Body of pancreas (tissue), 4 donors: ENCODE results near the gene MAN1B1. TPM values are rescaled to one million over a fixed set of nuclear protein-coding genes. Genes with fewer than 3 reads are reported as not detected.

Source experiments
- ATAC-seq: fragments of 150-250 bp; one replicate; pipeline ENCODE4 v1.9.1; 2016
- DNase-seq, 4 donors: peaks; one replicate each; pipeline ENCODE4 v3.0.0-alpha.2; 2019
- H3K27ac ChIP-seq, 4 donors: fragments of 200-600 bp; sonication (generic); 1 replicate in 3 of 4; 2 replicates in 1 of 4; pipeline versions ENCODE4 v1.5.1 to v1.6.1; 2016 to 2019; ENCODE audit warnings: mild to moderate bottlenecking in 1 of 4, mixed read lengths in 1 of 4, moderate library complexity in 1 of 4
- H3K27me3 ChIP-seq, 2 donors: fragments of 200-600 bp; sonication (generic); one replicate each; pipeline ENCODE4 v1.6.0; 2016; ENCODE audit warnings: mild to moderate bottlenecking in 1 of 2
- H3K36me3 ChIP-seq, 2 donors: fragments of 200-600 bp; sonication (generic); replicated peaks in 1 of 2; 2 replicates each; pipeline ENCODE4 v1.5.1; 2016; ENCODE audit warnings: low read depth in 2 of 2; ENCODE audit not compliant: insufficient read depth in 1 of 2
- H3K4me1 ChIP-seq: fragments of 200-600 bp; sonication (generic); one replicate; pipeline ENCODE4 v1.6.0; 2016
- H3K4me3 ChIP-seq, 2 donors: fragments of 200-600 bp; sonication (generic); 1 replicate in 1 of 2; 2 replicates in 1 of 2; pipeline ENCODE4 v1.5.1; 2016 to 2019
- H3K9me3 ChIP-seq, 3 donors: fragments of 200-600 bp; sonication (generic); 1 replicate in 2 of 3; 2 replicates in 1 of 3; pipeline ENCODE4 v1.5.1; 2016
- CTCF ChIP-seq, 7 experiments: fragments of 450-650 bp in 4 of 7; fragments of 200-600 bp in 3 of 7; sonication (generic) in 3 of 7; IDR thresholded peaks; one replicate each; pipeline ENCODE4 v1.5.1; 2016 to 2019; ENCODE audit warnings: antibody characterized with exemption in 7 of 7
- POLR2A ChIP-seq, 3 donors: fragments of 450-650 bp; IDR thresholded peaks; one replicate each; pipeline ENCODE4 v1.6.1; 2016; ENCODE audit warnings: antibody characterized with exemption in 3 of 3, mild to moderate bottlenecking in 2 of 3
- whole genome bisulfite sequencing, 2 donors: methylation state at CpG; one replicate each; pipeline ENCODE4 v1.1.5; 2017; 5-methylcytosine and 5-hydroxymethylcytosine counted together
- intact Hi-C: fragments of 100-400 bp; cut with DNase I; formaldehyde crosslinking; loops from one replicate; pipeline ENCODE4 v1.15.1; 2023
- total RNA-seq, 2 donors: library from RNA; depleted of rRNA; stranded (reverse); fragments of >200 nt; gene quantifications; one replicate each; pipeline ENCODE4 v1.1.0, GENCODE V29; 2016

MAN1B1 gene
- total RNA-seq, 2 donors from 2014 or later = 32.6 to 34.2 TPM

GRCh38 chr9:137150617-137151457 is 64.1 kb downstream of the MAN1B1 start:
- TF ChIP-seq CTCF (IDR thresholded peaks at IDR 0.05) = no peak
- no peak for TF ChIP-seq POLR2A (IDR thresholded peaks at IDR 0.05)
- peak; percentile 65 for ATAC-seq
- Histone ChIP-seq H3K9me3 (no peaks in the 10 kb centered on the region), H3K27ac (no peak overlapping the region), H3K4me1 (no peaks in the 10 kb centered on the region), H3K36me3 (no peaks in the 10 kb centered on the region), H3K4me3 (no peak overlapping the region), H3K27me3 (peaks cover 0 to 5% of the 10 kb centered on the region in 2 donors)
- DNase-seq = peak in 3 of 4 donors; percentile 56 to 76 (median 66)
- 20 to 29% methylated on average over 32 to 34 of the region's 34 CpGs for WGBS, 2 donors
- intact Hi-C loops = no loop called here

- Histone ChIP-seq H3K9me3 (no peaks in the 10 kb centered on the region), H3K27ac (no peak overlapping the region), H3K36me3 (no peaks in the 10 kb centered on the region), H3K4me1 (peaks cover 6% of the 10 kb centered on the region), H3K27me3 (no peaks in the 10 kb centered on the region), H3K4me3 (no peak overlapping the region)
- no peak for TF ChIP-seq POLR2A (IDR thresholded peaks at IDR 0.05)
- TF ChIP-seq CTCF (IDR thresholded peaks at IDR 0.05) = no peak
- WGBS, 2 donors = 83 to 94% methylated on average over 7 of the region's 7 CpGs
- intact Hi-C loops = no loop called here
- ATAC-seq (no peak), DNase-seq (no peak)
Measured at GRCh38 chr9:137152844-137153405, 66.1 kb downstream of the MAN1B1 start.

- Histone ChIP-seq H3K9me3 (no peaks in the 10 kb centered on the region), H3K4me3 (no peak overlapping the region), H3K27ac (no peak overlapping the region), H3K27me3 (peaks cover 0 to 16% of the 10 kb centered on the region in 2 donors), H3K4me1 (peaks cover 9% of the 10 kb centered on the region), H3K36me3 (no peaks in the 10 kb centered on the region)
- 4 to 8% methylated on average over 5 to 62 of the region's 65 CpGs for WGBS, 2 donors
- ATAC-seq = no peak
- peak in 1 of 4 donors; percentile 22 for DNase-seq
- intact Hi-C loops = no loop called here
- no peak for TF ChIP-seq CTCF (IDR thresholded peaks at IDR 0.05)
- no peak for TF ChIP-seq POLR2A (IDR thresholded peaks at IDR 0.05)
Measured at GRCh38 chr9:137156567-137157375, 70.0 kb downstream of the MAN1B1 start.

- Histone ChIP-seq H3K27ac (no peak overlapping the region), H3K4me1 (peaks cover 20% of the 10 kb centered on the region), H3K4me3 (no peak overlapping the region), H3K9me3 (no peaks in the 10 kb centered on the region), H3K27me3 (peaks cover 0 to 23% of the 10 kb centered on the region in 2 donors), H3K36me3 (no peaks in the 10 kb centered on the region)
- 49 to 60% methylated on average over 13 to 19 of the region's 19 CpGs for WGBS, 2 donors
- TF ChIP-seq POLR2A (IDR thresholded peaks at IDR 0.05) = no peak
- TF ChIP-seq CTCF (IDR thresholded peaks at IDR 0.05) = no peak
- intact Hi-C loops = no loop called here
- no peak for DNase-seq
- no peak for ATAC-seq
Measured at GRCh38 chr9:137157618-137158415, 71.0 kb downstream of the MAN1B1 start.
